GM13977 (cell line): ENCODE data around the gene LBHD2.

Experiments
- DNase-seq: peaks from one replicate; pipeline ENCODE4 v3.0.0; 2012; ENCODE audit warnings: low spot score
- in situ Hi-C: fragments of 300-500 bp; cut with MboI; formaldehyde crosslinking; loops from one replicate; pipeline ENCODE4 v1.12.0; 2022; ENCODE audit warnings: low sequenced_read_pairs, low pct_unique_long_range_greater_than_20kb, mixed read lengths, inconsistent platforms; ENCODE audit not compliant: unreplicated experiment
- TF ChIP-seq, protein P1 (sequence below): IDR thresholded peaks from 2 replicates; pipeline ENCODE4 v1.5.1; 2012; ENCODE audit warnings: mild to moderate bottlenecking, control low read depth; ENCODE audit not compliant: insufficient read depth; ENCODE audit errors: extremely low read depth, missing control alignments

The LBHD2 gene

DNA sequence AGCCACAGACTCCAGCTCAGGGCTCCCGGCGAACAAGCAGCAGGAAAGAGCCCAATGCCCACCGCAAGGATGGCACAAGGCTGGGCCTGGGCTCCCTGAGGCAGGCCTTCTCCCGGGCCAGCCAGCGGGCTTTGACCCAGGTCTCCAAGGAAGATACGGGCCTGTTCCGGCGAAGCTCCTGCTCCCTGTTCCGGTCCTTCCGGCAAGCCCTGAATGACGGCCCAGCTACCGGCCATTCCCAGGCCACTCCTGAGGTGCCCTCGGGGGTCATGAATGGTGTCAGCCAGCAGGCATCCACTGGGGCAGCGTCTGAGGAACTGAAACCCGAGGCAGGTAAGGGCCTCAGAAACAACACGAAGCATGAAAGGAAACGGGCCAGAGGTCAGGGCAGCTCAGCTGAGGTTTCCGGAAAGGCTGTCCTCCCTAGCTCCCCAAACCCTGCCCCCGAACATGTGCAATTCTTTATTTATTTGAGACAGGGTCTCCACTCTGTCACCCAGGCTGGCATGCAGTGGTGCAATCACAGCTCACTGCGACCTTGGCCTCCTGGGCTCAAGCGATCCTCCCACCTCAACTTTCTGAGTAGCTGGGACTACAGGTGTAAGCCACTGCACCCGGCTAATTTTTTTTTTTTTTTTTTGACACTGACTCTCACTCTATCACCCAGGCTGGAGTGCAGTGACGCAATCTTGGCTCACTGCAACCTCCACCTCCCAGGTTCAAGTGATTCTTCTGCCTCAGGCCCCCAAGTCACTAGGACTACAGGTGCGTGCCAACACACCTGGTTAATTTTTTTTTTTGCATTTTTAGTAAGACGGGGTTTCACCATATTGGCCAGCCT lies 16.5 kb downstream of the LBHD2 start:
- in situ Hi-C loops, result no loop called here
- TF ChIP-seq, protein P1, sequence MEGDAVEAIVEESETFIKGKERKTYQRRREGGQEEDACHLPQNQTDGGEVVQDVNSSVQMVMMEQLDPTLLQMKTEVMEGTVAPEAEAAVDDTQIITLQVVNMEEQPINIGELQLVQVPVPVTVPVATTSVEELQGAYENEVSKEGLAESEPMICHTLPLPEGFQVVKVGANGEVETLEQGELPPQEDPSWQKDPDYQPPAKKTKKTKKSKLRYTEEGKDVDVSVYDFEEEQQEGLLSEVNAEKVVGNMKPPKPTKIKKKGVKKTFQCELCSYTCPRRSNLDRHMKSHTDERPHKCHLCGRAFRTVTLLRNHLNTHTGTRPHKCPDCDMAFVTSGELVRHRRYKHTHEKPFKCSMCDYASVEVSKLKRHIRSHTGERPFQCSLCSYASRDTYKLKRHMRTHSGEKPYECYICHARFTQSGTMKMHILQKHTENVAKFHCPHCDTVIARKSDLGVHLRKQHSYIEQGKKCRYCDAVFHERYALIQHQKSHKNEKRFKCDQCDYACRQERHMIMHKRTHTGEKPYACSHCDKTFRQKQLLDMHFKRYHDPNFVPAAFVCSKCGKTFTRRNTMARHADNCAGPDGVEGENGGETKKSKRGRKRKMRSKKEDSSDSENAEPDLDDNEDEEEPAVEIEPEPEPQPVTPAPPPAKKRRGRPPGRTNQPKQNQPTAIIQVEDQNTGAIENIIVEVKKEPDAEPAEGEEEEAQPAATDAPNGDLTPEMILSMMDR, result no peak
- no peak for DNase-seq

DNA sequence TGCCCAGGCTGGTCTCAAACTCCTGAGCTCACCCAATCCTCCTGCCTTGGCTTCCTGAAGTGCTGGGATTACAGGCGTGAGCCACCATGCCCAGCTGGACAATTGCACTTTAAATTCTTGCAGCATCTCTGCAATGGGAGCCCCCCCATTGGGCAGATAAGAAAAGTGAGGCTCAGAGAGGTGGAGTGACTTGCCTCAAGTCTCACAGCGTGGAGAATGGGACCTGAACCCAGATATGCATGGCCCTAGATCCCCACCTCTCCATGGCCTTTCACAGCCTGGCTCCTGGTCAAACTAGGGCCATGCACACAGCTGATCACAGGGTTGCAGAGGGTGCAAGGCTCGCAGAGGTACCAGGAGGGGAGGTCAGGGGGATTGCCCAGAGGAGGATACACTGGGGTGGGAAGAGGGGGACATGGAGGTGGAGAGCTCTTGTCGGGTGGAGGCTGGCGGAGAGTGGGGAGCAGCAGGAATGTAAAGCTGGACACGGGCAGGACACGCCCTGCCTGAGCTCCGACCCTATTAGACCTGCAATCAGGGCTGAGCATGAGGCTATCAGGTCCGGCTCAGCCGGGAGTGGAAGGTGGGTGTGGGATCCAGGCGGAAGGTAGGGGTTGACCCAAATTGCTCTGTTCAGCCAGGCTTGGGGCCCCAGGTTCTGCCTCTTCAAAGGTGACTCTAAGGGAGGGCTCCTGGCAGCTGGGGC lies 17.4 kb downstream of the LBHD2 start:
- in situ Hi-C loops, result no loop called here
- DNase-seq, result no peak
- TF ChIP-seq, protein P1, result no peak

DNA sequence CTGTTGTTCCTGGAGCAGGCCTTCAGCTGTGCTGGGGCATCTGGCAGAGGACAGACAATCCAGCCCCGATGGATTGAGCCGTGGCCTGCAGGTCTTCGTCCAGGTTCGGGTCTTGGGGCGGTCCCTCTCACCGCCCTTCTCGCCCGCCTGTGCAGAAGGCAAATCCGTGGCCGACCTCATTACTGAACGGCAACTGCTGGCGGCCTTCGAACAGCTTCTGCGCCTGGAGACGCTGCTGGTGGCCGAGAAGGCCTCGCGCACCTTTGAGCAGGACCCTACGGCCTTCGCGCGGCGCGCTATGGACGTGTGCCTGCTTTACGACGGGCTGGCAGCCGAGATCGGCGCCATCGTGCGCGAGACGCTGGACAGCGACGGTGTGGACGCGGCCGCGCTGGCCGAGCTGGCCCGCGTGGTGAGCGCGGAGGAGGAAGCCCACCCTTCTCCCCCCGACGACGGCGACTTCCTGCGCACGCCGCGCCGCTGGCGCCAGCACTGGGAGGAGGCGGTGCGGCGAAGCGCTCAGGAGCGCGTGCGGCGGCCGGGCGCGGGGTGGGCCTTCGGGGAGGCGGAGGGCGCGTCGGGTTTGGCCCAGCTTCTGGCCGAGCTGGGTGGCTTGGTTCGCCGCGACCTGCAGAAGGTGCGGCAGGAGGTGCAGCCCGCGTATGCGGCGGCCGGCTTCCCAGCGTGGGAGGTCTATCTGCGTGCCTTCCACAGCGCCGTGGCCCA lies 18.1 kb downstream of the LBHD2 start:
- in situ Hi-C loops, result no loop called here
- TF ChIP-seq, protein P1, result no peak
- no peak for DNase-seq

DNA sequence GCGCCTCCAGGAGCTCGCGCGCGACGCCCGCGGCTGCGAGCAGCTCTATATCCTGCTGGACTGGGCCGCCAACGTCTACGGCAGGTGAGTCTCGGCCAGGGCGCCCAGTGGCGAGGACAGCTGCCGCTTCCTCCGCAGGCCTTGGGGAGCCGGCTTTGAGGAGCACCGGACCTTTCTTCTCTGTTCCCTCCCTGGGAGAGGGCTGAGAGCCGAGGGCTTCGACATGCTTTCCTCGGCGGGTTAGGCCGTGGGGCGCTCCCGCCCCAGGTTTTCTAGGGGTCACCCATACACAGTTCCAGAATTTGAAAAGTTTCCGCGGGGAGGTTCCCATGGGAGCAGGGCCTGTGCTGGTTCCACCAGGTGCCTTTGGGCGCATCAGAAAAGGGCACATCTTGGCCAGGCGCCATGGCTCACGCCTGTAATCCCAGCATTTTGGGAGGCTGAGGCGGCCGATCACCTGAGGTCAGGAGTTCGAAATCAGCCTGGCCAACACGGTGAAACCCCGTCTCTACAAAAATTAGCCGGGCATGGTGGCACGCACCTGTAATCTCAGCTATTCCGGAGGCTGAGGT lies 18.8 kb downstream of the LBHD2 start:
- TF ChIP-seq, protein P1, result no peak
- in situ Hi-C loops, result no loop called here
- no peak for DNase-seq

DNA sequence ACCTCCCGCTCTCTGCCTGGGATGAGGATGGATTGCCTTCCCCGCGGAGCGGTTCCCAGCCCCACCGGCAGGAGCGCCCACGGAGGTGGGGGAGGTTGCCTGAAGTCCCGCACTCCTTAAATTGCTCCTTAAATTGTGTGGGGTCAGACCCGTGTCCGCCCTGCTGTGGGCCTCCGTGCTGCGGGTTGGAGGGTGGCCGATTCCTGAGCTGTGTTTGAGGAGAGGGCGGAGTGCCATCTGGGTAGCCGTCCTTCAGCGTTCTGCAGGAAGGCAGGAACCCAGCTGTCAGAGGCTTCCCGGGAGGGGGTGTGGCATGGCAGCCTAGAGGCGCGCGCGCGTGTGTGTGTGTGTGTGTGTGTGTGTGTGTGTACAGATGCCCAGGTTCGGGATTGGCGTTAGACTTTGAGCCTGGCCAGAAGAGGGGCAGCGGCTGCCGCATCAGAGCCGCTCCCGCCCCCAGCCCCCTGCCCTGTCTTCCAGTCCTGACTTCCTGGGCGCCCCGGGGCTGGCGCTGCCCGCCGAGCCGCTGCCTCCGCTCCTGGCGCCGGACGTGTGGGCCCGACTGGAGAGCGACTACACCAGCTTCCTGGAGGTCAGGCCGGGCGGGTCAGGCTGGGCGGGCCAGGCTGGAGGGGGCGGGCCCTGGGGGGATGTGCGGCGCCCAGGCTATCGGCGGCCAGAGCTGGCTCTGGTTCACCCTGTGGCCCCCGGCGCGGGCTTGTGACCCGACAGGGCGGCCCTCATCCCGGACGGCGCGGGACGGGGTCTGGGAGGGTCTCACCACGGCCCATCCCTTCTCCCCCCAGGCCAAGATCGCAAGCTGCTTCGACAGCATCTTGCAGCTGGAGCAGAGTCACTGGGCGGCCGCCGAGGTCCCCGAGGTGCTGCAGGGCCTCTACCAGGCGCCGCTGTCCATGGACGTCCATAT lies 19.7 kb downstream of the LBHD2 start:
- in situ Hi-C loops, result no loop called here
- TF ChIP-seq, protein P1, result no peak
- no peak for DNase-seq

DNA sequence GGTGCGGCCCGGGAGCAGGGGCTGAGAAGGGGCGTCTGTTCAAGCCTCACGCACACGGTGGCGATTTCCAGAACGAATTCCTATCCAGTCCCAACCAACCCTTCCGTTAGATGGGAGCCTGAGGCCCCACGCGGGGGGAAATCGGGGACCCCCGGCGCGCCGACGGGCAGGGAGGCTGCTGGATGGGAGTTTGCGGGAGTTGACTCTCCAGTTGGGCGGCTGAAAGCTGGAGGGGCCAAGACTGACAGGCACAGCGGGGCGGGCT lies 20.3 kb downstream of the LBHD2 start:
- in situ Hi-C loops, result no loop called here
- TF ChIP-seq, protein P1, result no peak

More for the DNA sequence above, 20.3 kb downstream of the LBHD2 start:
- DNase-seq, result no peak
